Testis (tissue), 2 donors: ENCODE data around the gene RNF121.

ENCODE experiments used
- CTCF ChIP-seq, 3 experiments: fragments of 450-650 bp in 2 of 3; fragments of 200-600 bp in 1 of 3; sonication (generic) in 1 of 3; IDR thresholded peaks; one replicate each; pipeline ENCODE4 v1.5.1; 2016 to 2019; ENCODE audit warnings: antibody characterized with exemption in 3 of 3, mild to moderate bottlenecking in 2 of 3, moderate library complexity in 1 of 3
- POLR2A ChIP-seq: fragments of 450-650 bp; IDR thresholded peaks from one replicate; pipeline ENCODE4 v1.6.1; 2017; ENCODE audit warnings: antibody characterized with exemption, mild to moderate bottlenecking, moderate library complexity

- TF ChIP-seq POLR2A (no peak), CTCF (IDR thresholded peaks at IDR 0.05) (no peak)
These were observed 109.6 kb downstream of the RNF121 start for GRCh38 chr11:72038491-72038890.
